CD14-positive monocyte (primary cell): Measurements from ENCODE around the gene CCT4. TPM values are rescaled to one million over a fixed set of nuclear protein-coding genes. Genes with fewer than 3 reads are reported as not detected.

ENCODE experiments used
- DNase-seq, 3 donors: peaks; one replicate each; pipeline ENCODE4 v3.0.0-alpha.2; 2011 to 2022
- H2AFZ ChIP-seq: 2 replicates; pipeline ENCODE4 v1.6.0; 2012; ENCODE audit warnings: mild to moderate bottlenecking, low read depth, low read length, inconsistent platforms; ENCODE audit not compliant: insufficient read depth, poor library complexity, severe bottlenecking
- H3K27ac ChIP-seq, 2 donors: 1 replicate in 1 of 2; 2 replicates in 1 of 2; pipeline ENCODE4 v1.5.1; 2012 to 2013; ENCODE audit warnings: low read length in 2 of 2, control low read depth in 1 of 2, inconsistent platforms in 1 of 2, low read depth in 1 of 2, mild to moderate bottlenecking in 1 of 2
- H3K27me3 ChIP-seq, 2 donors: one replicate each; pipeline versions ENCODE4 v1.6.0 to v1.6.1; 2011 to 2013; ENCODE audit warnings: low read length in 2 of 2; ENCODE audit not compliant: control insufficient read depth in 2 of 2, insufficient read depth in 2 of 2
- H3K36me3 ChIP-seq, 2 donors: replicated peaks in 1 of 2; 1 replicate in 1 of 2; 2 replicates in 1 of 2; pipeline versions ENCODE4 v1.5.1 to v1.6.1; 2012 to 2013; ENCODE audit warnings: low read length in 2 of 2, control low read depth in 1 of 2, inconsistent platforms in 1 of 2, mild to moderate bottlenecking in 1 of 2; ENCODE audit not compliant: insufficient read depth in 2 of 2, control insufficient read depth in 1 of 2
- H3K4me1 ChIP-seq, 2 donors: 1 replicate in 1 of 2; 2 replicates in 1 of 2; pipeline versions ENCODE4 v1.5.1 to v1.6.1; 2012 to 2013; ENCODE audit warnings: low read length in 2 of 2, control low read depth in 1 of 2, inconsistent platforms in 1 of 2, mild to moderate bottlenecking in 1 of 2, moderate library complexity in 1 of 2; ENCODE audit not compliant: insufficient read depth in 2 of 2, control insufficient read depth in 1 of 2
- H3K4me2 ChIP-seq: replicated peaks from 2 replicates; pipeline ENCODE3; 2012; ENCODE audit warnings: low read length, moderate library complexity, mild to moderate bottlenecking; ENCODE audit not compliant: poor library complexity, severe bottlenecking; ENCODE audit errors: extremely low read depth
- H3K4me3 ChIP-seq, 3 experiments: fragments of 200-600 bp in 1 of 3; sonication (generic) in 1 of 3; replicated peaks in 1 of 3; 1 replicate in 2 of 3; 2 replicates in 1 of 3; pipeline ENCODE4 v1.5.1; 2011 to 2013; ENCODE audit warnings: low read length in 3 of 3, mild to moderate bottlenecking in 3 of 3, control low read depth in 2 of 3, low read depth in 2 of 3, inconsistent platforms in 1 of 3, moderate library complexity in 1 of 3
- H3K79me2 ChIP-seq: 2 replicates; pipeline ENCODE4 v1.6.0; 2012; ENCODE audit warnings: mild to moderate bottlenecking, control low read depth, inconsistent platforms, low read length, moderate library complexity; ENCODE audit not compliant: insufficient read depth
- H3K9ac ChIP-seq: 2 replicates; pipeline ENCODE4 v1.6.0; 2017; ENCODE audit warnings: low read length, mild to moderate bottlenecking; ENCODE audit not compliant: insufficient read depth, poor library complexity, severe bottlenecking
- H3K9me3 ChIP-seq, 2 donors: replicated peaks in 1 of 2; 1 replicate in 1 of 2; 2 replicates in 1 of 2; pipeline versions ENCODE4 v1.5.1 to v1.6.1; 2012 to 2013; ENCODE audit warnings: low read length in 2 of 2, control low read depth in 1 of 2; ENCODE audit not compliant: control insufficient read depth in 1 of 2, insufficient read depth in 1 of 2
- H4K20me1 ChIP-seq: 2 replicates; pipeline ENCODE4 v1.6.0; 2012; ENCODE audit warnings: mild to moderate bottlenecking, low read length, control low read depth, moderate library complexity; ENCODE audit not compliant: insufficient read depth
- H3K27ac Mint-ChIP-seq, 7 donors: one replicate each; pipeline ENCODE4 v1.8.0; 2020; ENCODE audit warnings: mild to moderate bottlenecking in 7 of 7, mixed read lengths in 7 of 7, moderate library complexity in 6 of 7, inconsistent platforms in 2 of 7
- H3K27me3 Mint-ChIP-seq, 3 donors: one replicate each; pipeline ENCODE4 v1.8.0; 2021 to 2022; ENCODE audit warnings: low read depth in 3 of 3, mild to moderate bottlenecking in 3 of 3, mixed read lengths in 3 of 3, moderate library complexity in 3 of 3, inconsistent platforms in 1 of 3
- H3K36me3 Mint-ChIP-seq, 2 donors: one replicate each; pipeline ENCODE4 v1.8.0; 2020; ENCODE audit warnings: mixed read lengths in 2 of 2, inconsistent platforms in 1 of 2, mild to moderate bottlenecking in 1 of 2
- H3K4me1 Mint-ChIP-seq: one replicate; pipeline ENCODE4 v1.8.0; 2020; ENCODE audit warnings: mild to moderate bottlenecking, mixed read lengths
- H3K4me3 Mint-ChIP-seq, 2 donors: one replicate each; pipeline ENCODE4 v1.8.0; 2020; ENCODE audit warnings: mild to moderate bottlenecking in 2 of 2, mixed read lengths in 2 of 2, moderate library complexity in 1 of 2
- H3K9me3 Mint-ChIP-seq, 7 donors: one replicate each; pipeline ENCODE4 v1.8.0; 2020 to 2022; ENCODE audit warnings: mixed read lengths in 7 of 7, mild to moderate bottlenecking in 6 of 7, moderate library complexity in 6 of 7, inconsistent platforms in 2 of 7
- CTCF ChIP-seq: fragments of 200-600 bp; IDR thresholded peaks from one replicate; pipeline ENCODE4 v1.8.0; 2022; ENCODE audit warnings: antibody characterized with exemption, mild to moderate bottlenecking
- WGBS: methylation state at CpG from one replicate; pipeline ENCODE4 v1.1.5; 2013; ENCODE audit warnings: missing lambda C conversion rate; ENCODE audit not compliant: insufficient coverage; 5-methylcytosine and 5-hydroxymethylcytosine counted together
- intact Hi-C, 2 donors: fragments of 100-400 bp; cut with micrococcal nuclease; formaldehyde crosslinking; loops; one replicate each; pipeline versions ENCODE4 v1.15.0 to v1.15.1; 2023
- polyA plus RNA-seq, 3 donors: library from polyadenylated mRNA; depleted of rRNA in 1 of 3; unstranded in 2 of 3; stranded (reverse) in 1 of 3; fragments of 300-500 nt in 2 of 3; fragments of >200 nt in 1 of 3; fragmentation: Illumina TruSeq in 2 of 3; gene quantifications; 1 replicate in 2 of 3; 2 replicates in 1 of 3; pipeline ENCODE4 v1.2.3, GENCODE V29; 2012 to 2021

Gene CCT4
- polyA plus RNA-seq, 3 donors: 26.1 to 78.1 (median 73.1) TPM

- intact Hi-C loops: no loop called here
These were observed 17.1 kb upstream of the CCT4 start, which contains the start of gene COMMD1 for GRCh38 chr2:61905372-61906185. COMMD1 (plus strand) TSS chr2:61905674; CDS start chr2:61905679, 5 bp downstream.

GRCh38 chr2:61900281-61900680 lies 11.8 kb upstream of the CCT4 start:
- no peak overlapping the region for H3K4me2 ChIP-seq
- intact Hi-C loops: no loop called here
- H3K27ac Mint-ChIP-seq: no peak overlapping the region
- no peaks in the 10 kb centered on the region for H3K27me3 ChIP-seq
- peaks cover 3 to 4% of the 10 kb centered on the region in 2 donors for H3K4me1 ChIP-seq
- no peak for DNase-seq
- H3K9me3 Mint-ChIP-seq: no peaks in the 10 kb centered on the region
- WGBS: no CpG with 5 or more reads among the region's 1 CpG
- no peak overlapping the region for H3K4me3 ChIP-seq
- H3K4me1 Mint-ChIP-seq: peaks cover 5% of the 10 kb centered on the region
- no peaks in the 10 kb centered on the region for H3K36me3 Mint-ChIP-seq
- no peak for TF ChIP-seq CTCF
- H3K9me3 ChIP-seq: no peaks in the 10 kb centered on the region
- H2AFZ ChIP-seq: no peak overlapping the region
- H4K20me1 ChIP-seq: no peaks in the 10 kb centered on the region
- H3K27ac ChIP-seq: no peak overlapping the region
- H3K36me3 ChIP-seq: no peaks in the 10 kb centered on the region
- peaks cover 0 to 2% (median 1%) of the 10 kb centered on the region in 3 donors for H3K27me3 Mint-ChIP-seq
- no peak overlapping the region for H3K9ac ChIP-seq
- H3K4me3 Mint-ChIP-seq: no peak overlapping the region
- H3K79me2 ChIP-seq: no peaks in the 10 kb centered on the region

More at GRCh38 chr2:61905372-61906185, 17.1 kb upstream of the CCT4 start, which contains the start of gene COMMD1:
- H3K27me3 ChIP-seq: no peaks in the 10 kb centered on the region
- Mint-ChIP-seq H3K27me3 (peaks cover 0 to 2% (median 1%) of the 10 kb centered on the region in 3 donors), H3K36me3 (peaks cover 0 to 5% of the 10 kb centered on the region in 2 donors), H3K4me1 (peaks cover 15% of the 10 kb centered on the region), H3K27ac (peak within 1 kb of the TSS; percentile 42 to 92 (median 88)), H3K9me3 (no peaks in the 10 kb centered on the region), H3K4me3 (peak within 1 kb of the TSS; percentile 97 to 99)
- H3K79me2 ChIP-seq: peaks cover 18% of the 10 kb centered on the region
- no peak for TF ChIP-seq CTCF
- no peaks in the 10 kb centered on the region for H4K20me1 ChIP-seq
- DNase-seq: peak; percentile 51 to 62 (median 59)
- no peaks in the 10 kb centered on the region for H3K36me3 ChIP-seq
- WGBS: under 1% methylated on average over 25 of the region's 33 CpGs
- H3K9ac ChIP-seq: peak within 1 kb of the TSS; percentile 84
- H3K9me3 ChIP-seq: no peaks in the 10 kb centered on the region
- peaks cover 8 to 15% of the 10 kb centered on the region in 2 donors for H3K4me1 ChIP-seq
- H3K4me2 ChIP-seq: peak within 1 kb of the TSS; percentile 90
- H2AFZ ChIP-seq: peak within 1 kb of the TSS; percentile 98
- H3K27ac ChIP-seq: peak within 1 kb of the TSS; percentile 6 to 89
- H3K4me3 ChIP-seq: peak within 1 kb of the TSS; percentile 69 to 95 (median 75)
